HG03571 (cell line): ENCODE data around the gene JRKL.
A peak's percentile ranks its signal among the peaks of the same experiment; 100 is the strongest.

Experiments
- ATAC-seq: cut with Tn5 transposase; IDR thresholded peaks from one replicate; pipeline ENCODE4 v1.9.1; 2021; ENCODE audit not compliant: unreplicated experiment

Gene JRKL

DNA sequence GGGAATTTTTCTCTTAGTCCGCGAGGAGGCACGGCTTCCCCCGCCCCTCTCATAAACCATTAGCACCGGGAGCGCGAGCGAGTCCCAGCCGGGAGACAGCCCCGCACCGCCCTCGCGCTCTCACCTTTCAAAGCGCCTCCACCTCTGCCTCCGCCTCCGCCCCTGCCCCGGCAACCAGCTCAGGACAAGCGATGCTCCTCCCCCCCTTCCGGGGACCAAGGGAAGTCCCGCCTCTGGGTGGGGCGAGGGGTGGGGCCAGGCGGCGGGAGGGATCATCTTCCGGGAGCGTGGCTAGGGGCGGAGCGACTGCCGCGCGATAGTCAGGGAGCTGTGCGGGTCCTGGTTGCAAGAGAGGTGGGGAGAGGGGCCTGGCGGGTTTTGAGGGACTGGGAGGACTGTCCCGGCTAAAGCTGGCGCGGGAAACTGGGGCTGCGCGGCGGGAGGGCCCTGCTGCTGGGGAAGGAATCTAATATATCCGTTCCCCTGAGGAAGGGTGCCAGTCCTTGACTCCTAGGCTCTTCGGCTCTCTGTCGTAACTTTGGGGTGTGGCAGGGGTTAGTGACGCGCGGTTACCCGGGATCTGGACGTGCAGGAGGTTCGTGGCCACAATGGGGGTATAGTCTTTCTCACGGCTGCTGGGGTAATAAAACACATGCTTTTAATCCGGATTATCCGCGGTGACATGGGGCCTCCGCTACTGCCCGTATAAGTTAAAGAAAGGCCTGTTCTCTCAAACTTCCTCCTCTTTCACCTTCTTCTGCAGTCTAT, at the start of gene JRKL, which contains the start of gene CCDC82:
JRKL (plus strand) TSS at position 294 of the 768 bp plus-strand sequence. CDS start 637 bp downstream, outside the sequence.
CCDC82 (minus strand) TSS at position 193 of the 768 bp plus-strand sequence. CDS start 5,165 bp downstream, outside the sequence.
- peak; percentile 94 for ATAC-seq

DNA sequence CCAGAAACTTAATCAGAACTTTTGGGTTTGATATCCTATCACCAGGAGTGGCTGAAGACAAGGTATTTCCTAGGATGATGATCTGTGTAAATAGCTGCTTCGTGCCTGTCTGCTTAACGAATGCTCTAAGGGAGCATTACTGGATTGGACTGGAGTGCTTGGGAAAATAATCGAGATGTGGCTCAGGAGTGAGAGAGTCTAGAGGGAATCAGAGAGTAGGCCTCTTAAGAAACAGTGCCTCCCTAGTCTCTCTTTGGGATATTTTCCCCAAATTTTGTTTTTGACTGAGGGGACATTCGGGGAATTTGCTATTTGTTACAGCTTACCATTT, 49.3 kb upstream of the JRKL start:
- no peak for ATAC-seq

DNA sequence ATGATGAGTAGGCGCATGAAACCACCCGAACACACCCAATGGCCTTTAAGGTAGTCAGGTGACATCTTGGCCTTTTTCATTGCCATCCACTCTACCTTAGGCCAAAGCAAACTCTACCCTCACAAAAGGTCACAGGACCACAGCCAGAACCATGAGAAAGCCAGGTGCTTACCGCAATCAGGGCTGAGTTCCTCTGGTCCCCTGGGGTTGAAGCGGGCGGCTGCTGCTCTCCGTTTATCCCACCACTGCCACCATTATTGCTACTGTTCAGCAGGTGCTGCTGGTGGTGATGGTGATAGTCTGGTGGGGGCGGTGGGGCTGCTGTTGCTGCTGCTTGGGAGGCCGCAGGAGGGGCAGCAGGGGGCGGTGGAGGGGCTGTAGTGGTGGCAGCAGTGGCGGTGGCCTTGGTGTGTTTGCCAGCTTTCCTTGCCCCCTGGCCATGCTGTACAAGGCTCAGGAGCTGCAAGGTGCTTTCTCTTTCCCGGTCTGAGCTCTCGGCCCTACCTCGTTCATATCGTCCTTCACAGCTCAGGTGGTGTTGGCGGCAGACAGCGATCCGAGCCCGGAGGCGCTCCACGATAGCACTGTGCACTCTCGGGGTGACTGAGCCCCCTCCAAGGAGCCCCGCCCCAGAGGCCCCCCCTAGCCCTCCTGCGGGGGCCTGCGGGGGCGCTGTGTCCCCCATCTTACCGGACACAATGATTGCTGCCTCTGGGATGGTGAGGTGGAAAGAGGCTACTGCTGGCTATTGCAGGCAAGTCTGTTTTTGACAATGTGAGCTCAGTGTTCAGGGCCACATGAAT, 48.4 kb upstream of the JRKL start:
- peak; percentile 37 for ATAC-seq

DNA sequence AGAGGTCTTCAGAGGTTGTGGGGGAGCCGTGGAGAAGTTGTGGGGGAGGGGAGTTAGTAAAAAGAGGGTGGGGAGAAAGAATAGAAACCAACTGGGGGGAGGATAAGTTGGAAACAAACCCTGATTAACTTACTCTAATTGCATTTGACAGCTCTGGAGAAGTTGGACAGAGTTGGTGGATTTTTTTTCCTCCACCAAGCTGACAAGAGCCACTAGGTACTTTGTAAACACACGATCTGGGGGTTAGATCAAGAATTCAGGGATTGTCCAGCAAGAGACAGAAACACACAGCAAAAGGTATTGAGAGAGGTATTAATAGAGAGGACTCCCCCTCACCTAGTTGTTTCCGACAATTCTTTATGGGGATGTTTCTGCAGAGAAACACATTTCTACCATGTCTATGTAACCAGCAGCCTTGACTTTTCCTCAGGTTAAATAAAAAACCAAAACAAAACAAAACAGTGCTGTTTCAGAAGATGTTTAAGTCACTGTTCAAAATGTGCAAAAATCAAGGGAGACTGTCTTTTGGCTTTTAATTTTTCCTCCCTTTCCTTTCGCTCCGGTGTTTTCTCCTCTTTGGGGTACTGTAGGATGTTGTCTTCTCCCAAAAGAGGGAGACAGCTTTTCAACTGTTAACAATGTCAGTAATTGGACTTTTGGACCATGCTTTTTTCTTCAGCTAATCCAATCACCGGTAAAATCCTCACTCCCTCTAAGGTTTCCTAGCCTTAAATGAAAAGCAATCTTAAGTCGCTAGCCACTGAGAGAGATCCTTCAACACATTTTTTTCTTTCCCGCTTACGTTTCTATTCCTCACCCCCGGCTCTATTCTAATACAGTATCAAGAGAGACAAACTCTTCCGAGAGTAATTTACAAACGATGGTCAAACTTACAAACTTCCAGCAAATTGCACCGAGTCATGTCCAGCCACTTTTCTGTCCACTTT, 47.5 kb upstream of the JRKL start:
- ATAC-seq: no peak

DNA sequence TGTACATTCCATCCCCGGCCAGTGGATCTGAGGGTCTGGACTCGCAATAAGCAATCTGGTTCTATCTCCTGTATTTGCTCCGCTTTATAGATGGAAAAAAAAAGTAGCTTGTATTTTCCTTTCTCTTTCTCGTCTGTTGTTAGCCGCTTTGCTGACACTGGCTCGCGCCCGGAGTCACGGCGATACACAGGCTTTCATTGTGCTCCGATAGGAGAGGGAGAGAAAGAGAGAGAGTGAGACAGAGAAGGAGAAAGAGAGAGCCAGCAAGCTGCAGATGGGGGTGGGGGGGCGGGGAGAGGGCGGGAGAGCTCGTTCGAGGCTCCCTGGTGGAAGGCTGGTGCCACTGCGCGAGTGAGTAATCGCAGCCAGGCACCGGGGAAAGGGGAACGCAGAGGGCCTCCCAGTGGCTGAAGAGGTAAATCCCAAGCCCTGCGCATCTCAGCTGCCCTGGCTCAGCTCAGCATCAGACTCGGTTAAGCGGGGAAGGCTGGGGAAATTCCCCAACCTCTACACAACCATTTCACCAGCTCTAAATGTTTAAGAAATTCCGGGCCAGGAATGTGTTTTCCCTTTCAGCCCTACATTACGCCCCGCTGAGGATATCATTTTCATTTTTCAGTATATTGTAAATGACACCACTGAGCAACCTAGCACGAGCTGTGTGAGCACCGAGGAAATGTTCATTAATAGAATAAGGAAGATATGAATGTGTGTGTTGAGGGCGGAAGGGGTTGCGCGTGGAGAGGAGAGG, 46.7 kb upstream of the JRKL start, which contains the start of gene MAML2:
MAML2 (minus strand) TSS at position 235 of the 751 bp plus-strand sequence. CDS start 1,300 bp downstream, outside the sequence.
- ATAC-seq: peak; percentile 75

DNA sequence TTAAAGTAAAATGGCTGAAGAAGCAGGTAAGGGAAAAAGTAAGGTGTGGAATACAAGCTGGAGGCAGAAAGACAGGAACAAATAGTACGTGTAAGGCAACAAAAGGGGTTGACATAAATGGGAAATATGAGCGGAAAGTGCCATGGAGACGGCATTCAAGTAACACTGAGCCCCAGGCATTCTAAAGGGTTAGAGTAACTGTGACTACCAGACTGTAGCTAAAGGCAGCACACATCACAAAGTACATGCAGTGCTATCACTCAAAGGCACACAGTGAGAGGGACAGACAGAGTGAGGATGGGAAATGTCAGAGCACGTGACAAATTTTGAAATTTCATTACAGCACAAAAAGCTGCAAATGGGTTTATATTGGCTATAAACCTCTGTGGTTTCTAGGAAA, 33.0 kb upstream of the JRKL start:
- ATAC-seq: no peak

DNA sequence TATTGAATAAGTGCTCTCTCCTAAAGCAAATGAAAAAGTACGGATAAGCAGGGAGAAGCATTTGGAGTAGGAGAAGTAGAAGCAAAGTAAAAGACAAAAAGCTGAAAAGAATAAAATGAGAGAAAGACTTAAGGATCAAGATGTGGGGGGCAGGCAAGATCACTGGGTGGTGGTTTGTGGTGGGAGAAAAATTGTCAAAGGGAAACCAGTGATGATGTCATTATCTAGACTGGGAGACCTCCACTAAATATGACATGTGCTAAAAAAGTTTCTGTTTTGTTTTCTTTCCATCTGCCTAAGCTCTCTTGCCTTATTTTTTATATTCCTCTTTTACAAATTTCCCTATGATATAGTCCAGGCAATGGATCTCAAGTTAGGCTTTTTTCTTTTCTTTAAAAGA, 32.0 kb upstream of the JRKL start:
- ATAC-seq: no peak

DNA sequence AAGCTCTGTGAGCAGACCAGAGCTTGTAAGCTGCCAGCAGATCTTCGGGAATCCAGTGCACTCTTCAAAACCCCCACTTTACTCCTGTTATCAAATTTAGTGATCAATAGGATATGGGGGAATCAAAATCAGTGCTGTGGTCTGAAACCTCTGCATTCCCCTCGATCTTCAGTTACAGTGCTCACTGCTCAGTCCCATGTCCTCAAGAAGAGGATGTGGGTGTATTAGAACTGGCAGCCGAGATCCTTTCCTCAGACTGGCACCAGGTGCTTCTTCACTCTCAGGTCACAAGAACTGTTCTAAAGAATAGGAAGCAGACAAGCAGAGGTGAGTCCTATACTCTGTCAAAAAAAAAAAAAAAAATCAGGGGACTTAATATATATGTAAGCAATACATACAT, 31.5 kb upstream of the JRKL start:
- no peak for ATAC-seq

DNA sequence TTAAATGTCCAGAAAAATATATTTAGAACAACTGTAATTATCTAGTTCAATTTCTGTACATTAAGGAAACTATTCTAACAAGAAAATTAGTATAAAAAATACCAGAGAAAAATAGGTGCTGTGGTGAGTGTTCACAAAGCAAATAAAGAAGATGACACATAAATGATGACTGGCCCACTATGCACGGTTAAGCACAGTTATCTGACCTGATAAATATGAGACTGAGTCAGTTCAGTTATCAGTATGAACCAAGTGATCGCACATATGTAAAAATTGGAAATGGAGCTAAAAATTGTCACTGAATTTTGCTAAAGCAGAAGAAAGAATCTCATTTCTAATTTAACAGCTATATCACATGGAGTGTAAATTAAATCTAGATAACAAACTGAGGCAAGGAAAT, 28.0 kb upstream of the JRKL start:
- no peak for ATAC-seq

DNA sequence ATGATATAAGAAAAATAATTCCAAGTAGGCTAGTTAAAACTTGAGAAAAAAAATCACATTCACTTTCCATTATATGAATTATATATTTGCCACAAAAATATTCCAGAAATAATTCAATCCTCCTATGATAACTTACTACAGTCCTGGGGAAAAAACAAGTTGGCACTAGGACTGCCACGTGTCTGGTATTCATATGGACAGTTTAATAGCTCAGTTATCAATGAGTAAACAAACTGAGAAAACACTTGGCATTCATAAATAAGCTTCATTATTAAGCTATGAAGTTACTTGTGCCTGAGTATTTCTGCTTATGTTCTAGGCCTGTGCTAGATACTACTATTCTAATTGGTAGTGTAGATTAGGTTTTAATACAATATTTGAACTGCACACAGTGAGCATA, 24.3 kb upstream of the JRKL start:
- ATAC-seq: no peak

DNA sequence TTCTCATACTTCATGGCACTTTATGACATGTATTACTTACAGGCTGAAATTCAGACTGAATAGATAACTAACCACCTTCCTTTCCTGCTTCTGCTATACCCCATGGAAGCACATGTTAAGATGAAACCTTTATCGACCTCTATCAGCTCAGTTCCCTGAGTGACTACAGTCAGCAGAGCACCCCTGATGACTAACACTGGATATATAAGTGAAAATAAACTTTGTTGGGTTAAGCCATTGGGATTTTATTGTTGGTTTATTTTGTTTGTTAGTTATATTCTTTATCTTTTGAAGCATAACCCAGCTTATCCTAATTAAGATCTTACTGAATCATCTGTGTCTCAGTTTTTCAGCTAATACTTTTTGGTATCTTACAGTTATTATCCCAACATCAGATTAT, 23.8 kb upstream of the JRKL start:
- no peak for ATAC-seq

DNA sequence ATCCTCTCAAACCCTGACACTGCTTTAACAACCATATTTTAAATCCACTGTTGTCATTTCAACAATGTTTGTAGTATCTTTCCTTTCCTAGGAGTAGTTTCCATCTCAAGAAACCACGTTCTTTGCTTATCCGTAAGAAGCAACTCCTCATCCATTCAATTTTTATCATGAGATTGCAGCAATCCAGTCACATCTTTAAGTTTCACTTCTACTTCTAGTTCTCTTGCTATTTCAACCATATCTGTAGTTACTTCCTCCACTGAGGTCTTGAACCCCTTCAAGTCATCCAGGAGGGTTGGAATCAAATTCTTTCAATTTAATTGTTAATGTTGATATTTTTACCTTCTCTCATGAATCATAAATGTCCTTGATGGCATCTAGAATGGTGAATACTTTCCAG, 22.5 kb upstream of the JRKL start:
- ATAC-seq: no peak

DNA sequence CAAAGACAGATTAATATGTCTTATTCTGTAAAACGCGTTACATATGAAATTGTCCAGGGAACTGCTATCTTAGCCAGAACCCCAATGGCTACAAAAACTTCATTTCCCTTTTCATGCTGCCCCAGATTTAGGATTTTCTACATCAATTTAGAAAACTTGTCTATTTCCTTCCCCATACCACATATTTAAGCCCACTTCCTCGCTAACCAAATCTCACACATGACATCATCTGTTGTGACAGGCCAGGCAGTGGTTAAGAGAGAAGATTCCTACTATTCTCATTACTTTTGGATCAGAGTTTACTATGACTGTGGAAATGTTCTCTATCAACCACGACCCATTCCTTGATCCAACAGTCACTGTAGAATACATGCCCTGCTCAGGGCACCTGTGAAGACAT, 16.0 kb upstream of the JRKL start:
- ATAC-seq: no peak

DNA sequence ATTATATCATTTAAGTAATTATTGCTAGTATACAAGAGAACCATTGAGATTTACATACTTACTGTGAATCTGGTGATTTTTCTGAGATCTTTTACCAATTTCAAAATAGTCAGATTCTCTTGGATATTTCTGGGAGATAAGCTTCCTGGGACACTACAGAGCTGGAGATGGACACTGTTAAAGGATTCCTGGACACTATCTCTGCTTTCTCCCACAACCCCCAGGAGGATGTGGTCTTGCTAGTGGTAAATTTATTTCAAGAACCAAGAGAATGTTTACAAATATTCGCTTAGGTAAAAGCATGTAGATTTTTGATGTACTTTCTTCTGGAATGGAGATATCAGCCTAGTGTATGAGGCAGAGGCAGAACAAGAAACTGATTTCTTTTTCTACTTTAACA, 13.0 kb upstream of the JRKL start:
- no peak for ATAC-seq

DNA sequence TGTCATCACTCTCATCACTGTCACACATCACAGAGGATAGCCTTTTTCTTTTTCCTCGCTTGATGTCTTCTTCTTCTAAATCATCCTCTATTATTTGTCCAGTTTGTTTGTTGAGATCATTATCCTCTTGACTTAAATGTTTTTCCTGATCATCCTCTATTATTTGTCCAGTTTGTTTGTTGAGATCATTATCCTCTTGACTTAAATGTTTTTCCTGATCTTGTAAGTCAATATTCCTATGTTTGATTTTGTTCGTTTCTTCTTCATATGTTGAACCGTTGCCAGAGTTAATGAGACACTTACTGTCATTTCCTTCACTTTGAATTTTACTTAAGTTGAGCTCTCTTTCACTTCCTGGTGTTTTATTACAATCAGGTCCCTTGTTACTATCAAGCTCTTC, 5.7 kb upstream of the JRKL start:
- ATAC-seq: no peak

DNA sequence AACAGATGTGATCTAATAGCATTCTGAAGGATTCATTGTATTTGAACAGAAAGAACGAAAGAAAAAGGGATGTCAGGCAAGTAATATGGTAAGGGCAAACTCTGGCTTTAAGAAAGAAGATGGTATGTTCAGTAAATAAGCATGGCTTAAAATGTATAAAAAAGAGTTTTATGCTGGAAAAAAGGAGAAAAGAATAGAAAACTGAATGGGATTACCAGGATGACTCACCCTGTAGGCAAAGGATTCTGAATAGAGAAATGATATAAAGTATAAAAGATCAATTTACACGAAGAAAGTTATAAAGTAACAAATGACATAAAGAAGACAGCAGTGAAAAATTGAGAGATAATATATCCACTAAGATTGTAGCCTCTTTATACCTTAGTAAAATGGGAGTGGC, 4.6 kb upstream of the JRKL start:
- ATAC-seq: no peak

DNA sequence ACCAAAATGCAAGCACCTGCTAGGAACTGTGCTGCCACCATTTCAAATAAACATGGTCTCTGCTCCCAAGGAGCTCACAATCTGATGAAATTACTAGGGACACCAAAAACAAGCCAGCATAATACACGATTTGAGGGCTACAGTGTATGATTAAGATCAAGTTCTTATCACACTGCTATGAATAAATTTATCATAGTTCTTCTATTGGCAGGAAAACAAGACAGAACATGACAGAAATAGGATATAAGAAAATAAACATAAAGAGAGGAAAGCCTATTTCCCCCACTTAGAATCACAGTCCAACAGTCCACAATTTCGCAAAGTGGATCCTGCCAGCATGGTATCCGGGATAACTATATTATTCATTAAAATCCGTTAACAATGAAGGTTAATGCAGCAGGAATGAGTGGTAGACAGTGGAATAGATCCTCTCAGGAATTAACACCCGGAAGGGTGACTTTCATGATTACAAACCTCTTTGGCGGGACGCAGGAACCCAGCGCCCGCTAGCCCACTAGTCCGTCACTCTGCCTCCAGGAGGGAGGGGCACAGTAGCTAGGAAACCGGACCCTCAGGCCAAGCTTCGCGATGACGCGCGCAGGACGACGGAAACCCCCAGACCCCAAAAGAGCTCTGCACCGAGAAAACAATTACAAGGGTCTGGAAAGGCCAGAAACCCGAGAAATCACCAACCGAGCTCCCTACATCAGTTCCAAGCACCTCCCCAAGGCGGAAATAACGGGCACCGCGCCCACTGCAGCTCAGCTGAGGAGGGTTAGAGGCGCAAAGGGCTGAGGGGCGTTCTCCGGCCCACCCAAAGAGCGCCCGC, 708 bp upstream of the JRKL start:
- peak; percentile 48 for ATAC-seq

DNA sequence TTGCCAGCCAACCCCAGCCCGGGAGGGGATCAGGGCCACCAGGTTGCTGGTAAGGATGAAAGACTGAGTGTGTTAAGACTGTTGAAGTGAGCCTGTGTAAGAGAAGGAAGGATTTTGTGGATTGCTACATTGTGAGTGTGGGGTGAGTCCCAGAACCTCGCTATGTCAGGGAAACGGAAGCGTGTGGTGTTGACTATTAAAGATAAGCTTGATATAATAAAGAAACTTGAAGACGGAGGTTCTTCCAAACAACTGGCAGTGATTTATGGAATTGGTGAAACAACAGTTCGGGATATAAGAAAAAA, 627 bp downstream of the JRKL start:
- no peak for ATAC-seq

DNA sequence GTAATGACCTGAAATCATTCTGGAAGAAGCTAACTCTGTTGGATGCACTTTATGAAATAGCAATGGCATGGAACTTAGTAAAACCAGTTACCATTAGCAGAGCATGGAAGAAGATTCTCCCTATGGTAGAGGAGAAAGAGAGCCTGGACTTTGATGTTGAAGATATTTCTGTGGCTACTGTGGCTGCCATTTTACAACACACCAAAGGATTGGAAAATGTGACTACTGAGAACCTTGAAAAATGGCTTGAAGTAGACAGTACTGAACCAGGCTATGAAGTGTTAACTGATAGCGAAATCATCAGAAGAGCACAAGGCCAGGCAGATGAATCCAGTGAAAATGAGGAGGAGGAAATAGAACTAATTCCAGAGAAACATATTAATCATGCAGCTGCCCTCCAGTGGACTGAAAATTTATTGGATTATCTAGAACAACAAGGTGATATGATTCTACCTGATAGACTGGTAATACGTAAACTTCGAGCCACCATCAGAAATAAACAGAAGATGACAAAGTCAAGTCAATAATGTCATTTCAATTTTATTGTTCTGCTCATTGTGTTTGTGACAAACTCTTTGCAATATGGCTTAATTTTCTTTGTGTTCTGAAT, 2.0 kb downstream of the JRKL start:
- ATAC-seq: no peak
